Hematopoietic multipotent progenitor cell (in vitro differentiated cells): ENCODE results near the gene SLC34A2. TPM values are rescaled to one million over a fixed set of nuclear protein-coding genes. Genes with fewer than 3 reads are reported as not detected.
"Not testable (repeated sequence)": the region's sequence is repeated elsewhere in the genome, so short reads cannot be mapped to it uniquely, and the experiment has no call there.

Experiments used
- DNase-seq, 3 donors: peaks; one replicate each; pipeline ENCODE4 v3.0.0-alpha.2; 2011 to 2015; ENCODE audit warnings: low read depth in 2 of 3, low spot score in 2 of 3
- total RNA-seq: library from RNA; depleted of rRNA; stranded (reverse); fragments of >200 nt; gene quantifications from one replicate; pipeline ENCODE4 v1.2.3, GENCODE V29; 2012

SLC34A2 gene, protein sequence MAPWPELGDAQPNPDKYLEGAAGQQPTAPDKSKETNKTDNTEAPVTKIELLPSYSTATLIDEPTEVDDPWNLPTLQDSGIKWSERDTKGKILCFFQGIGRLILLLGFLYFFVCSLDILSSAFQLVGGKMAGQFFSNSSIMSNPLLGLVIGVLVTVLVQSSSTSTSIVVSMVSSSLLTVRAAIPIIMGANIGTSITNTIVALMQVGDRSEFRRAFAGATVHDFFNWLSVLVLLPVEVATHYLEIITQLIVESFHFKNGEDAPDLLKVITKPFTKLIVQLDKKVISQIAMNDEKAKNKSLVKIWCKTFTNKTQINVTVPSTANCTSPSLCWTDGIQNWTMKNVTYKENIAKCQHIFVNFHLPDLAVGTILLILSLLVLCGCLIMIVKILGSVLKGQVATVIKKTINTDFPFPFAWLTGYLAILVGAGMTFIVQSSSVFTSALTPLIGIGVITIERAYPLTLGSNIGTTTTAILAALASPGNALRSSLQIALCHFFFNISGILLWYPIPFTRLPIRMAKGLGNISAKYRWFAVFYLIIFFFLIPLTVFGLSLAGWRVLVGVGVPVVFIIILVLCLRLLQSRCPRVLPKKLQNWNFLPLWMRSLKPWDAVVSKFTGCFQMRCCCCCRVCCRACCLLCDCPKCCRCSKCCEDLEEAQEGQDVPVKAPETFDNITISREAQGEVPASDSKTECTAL
- not detected for total RNA-seq

DNA sequence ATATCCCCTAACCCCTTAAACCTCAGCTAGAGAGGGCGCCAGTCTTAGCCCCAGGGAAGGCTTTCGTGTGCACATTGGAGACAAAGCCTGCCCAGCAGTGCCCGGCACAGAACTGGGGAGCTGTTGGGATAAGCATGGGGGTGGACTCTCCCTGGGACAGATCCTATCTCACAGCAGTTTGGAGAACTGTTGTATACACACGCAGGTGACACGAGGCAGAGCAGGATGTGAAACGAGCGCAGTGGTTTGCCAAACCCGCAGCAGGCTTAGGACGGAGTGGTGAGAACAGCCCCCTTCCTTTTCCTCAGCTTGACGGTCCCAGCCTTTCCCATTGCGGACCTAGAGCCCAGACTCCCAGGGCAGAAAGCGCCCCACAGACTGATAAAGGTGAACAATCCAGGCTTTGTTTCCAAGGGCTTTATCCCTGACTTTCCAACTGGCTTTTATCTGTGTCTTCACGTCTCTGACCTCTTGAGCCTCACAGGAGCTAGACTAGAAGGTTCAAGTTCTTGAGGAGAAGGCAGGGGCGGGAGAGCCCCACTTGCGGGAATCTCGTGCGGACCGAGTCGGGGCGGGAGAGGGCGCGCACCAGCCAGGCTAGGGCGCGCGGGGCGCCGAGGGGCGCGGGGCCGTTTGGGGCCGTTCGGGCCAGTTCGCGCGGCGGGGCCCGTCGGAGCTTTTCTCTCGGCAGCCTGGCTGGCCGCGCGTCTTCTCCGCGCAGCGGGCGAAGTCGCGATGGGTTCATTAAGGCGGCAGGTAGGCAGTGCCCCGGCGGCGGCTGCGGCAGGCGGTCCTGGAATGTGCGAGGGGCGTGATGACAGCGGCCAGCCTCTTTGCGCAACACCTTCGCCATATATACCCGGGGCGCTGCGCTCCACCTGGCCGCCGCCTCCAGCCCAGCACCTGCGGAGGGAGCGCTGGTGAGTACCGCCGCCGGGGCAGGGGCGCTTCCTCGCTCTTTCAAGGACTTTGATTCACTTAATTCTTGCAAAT lies at the start of gene SLC34A2:
Gene SLC34A2, plus strand, starts transcription at position 881 of the 993 bp plus-strand sequence. CDS start 6,650 bp downstream, outside the sequence.
- peak in 1 of 3 donors; percentile 1 for DNase-seq

DNA sequence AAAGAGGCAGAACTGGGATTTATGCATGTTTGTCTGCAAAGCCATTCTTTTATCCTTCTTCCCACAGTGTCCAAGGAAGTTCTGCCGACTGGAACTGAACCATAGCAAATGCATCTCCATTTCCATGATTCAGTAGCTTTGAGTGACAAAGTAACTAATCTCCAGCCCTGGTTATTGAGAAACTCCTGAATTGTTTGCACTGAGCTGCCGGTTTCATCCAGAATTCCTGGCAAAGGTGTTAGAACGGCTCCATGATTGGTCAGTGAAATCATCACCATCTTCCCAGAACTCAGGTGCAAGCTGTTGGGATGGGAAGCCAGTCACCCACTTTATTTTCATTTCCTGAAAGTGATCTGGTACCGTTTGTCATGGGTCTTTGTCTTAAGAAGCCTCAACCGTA lies 47.0 kb upstream of the SLC34A2 start:
- no peak for DNase-seq

DNA sequence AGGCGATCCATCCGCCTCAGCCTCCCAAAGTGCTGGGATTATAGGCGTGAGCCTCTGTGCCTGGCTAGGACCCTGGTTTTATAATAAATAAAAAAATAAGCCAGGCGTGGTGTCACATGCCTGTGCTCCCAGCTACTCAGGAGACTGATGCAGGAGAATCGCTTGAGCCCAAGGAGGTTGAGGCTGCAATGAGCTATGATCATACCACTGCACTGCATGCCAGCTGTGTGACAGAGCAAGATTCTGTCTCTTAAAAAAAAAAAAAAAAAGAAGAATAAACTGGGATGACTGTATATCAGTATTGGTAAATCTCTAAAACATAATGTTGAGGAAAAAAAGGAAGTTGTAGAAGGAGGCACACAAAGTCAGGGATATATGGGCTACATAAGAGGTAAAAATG lies 45.7 kb upstream of the SLC34A2 start:
- DNase-seq: no peak

DNA sequence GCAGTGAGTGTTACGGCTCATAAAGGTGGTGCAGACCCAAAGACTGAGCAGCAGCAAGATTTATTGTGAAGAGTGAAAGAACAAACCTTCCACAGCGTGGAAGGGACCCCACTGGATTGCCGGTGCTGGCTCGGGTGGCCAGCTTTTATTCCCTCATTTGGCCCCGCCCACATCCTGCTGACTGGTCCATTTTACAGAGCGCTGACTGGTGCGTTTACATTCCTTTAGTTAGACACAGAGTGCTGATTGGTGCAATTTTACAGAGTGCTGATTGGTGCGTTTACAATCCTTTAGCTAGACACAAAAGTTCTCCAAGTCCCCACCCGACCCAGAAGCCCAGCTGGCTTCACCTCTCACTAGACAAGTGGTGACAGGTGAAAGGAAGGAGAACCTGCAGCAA lies 42.0 kb upstream of the SLC34A2 start:
- not testable (repeated sequence) for DNase-seq

DNA sequence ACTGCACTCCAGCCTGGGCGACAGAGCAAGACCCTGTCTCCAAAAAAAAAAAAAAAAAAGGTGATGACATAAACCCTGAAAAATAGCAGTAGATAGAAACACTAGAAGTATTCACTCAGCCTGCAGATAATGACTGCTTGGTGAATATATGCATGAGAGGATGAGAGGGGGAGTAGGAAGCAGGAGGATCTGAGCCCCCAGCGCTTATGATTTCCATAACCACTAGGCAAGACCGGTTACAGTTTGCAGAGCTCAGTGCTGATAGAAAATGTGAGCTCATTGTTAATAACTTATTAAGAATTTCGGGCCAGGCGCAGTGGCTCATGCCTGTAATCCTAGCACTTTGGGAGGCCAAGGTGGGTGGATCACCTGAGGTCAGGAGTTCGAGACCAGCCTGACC lies 40.8 kb upstream of the SLC34A2 start:
- DNase-seq: no peak

DNA sequence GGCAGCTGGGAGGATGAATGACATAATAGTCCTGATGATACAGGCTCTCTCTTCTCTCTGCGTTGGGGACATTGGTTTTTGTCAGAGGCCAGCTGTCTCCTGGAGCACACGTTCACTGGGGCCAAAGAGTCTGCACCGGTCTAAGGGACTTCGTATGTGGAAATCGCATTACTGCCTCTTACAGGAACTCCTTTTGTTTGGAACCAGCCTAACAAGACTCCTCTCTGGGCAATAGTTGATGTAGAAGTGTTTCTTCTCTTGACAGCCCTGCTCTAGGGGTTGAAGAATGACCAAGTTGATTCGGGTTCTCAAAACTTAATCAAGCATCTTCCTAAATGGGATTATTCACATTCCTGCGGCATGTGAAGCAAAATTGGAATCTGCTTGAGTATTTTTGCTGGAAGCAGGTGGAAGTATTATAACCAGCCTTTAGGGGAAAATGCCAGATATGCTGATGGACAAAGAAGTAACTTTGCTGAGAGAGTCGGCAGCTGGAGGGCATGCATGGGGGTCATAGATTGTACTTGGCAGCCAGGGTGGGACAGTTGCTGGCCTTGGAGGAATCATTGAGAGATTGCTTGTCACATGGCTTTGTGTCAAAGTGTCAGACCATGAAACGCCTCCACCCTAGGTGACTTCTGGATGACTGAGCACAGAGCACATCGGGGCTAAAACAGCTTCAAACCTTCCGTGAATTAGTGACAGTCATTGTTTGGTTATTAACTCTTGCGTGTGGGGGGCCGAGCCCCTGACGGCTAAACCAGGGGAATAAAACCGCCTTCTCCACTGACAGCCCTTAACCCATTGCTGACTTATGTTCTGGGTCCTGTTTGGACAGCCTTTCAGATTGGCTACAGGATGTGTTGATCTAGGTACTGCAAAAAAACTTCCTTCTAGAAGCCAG lies 34.4 kb upstream of the SLC34A2 start:
- DNase-seq: no peak

DNA sequence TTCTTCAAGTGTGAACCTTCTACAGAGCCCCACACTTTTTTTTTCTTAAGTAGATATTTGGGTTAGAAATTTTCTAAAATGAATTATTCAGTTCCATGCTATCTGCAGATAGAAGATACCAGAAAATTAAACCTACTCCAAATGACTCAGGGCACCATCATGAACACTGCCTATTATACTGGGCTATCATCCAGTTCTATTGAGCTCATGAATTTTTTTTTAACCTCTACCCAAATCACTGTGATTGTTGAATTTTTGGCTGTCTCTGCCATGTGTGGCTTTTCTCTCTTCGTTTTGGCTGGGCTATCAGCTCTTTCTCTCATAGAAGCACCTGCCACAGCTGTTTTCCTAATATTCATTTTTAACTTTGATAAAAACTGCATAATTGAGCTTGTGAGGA lies 31.0 kb upstream of the SLC34A2 start:
- no peak for DNase-seq

DNA sequence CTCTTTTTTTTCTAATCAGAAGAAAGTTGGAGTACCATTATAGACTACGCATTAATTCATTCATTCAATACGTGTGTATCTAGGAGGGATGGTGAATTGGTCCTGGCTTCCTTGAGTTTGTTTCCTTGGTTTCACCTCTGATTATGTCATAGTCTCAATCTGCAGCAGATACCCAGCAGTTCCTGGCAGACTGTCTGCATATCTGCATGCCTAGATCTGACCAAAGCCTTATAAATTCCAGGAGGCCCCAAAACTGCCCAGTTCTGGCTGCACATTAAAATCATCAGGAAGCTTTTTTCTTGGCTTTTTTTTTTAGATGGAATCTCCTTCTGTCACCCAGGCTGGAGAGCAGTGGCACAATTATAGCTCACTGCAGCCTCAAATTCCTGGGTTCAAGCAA lies 27.2 kb upstream of the SLC34A2 start:
- no peak for DNase-seq

DNA sequence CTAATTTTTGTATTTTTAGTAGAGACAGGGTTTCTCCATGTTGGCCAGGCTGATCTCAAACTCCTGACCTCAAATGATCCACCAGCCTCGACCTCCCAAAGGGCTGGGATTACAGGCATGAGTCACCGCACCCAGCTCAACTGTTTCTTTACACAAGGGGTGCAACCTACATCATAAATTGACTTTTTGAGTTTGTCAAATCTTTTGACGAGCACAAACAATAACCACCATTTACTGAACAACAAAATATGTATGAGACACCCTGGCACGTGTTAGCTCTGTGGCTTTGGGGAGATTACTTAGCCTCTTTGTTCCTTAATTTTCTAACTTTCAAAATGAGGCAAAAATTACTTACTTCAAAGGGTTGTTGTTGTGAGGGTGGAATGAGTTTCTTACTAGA lies 23.5 kb upstream of the SLC34A2 start:
- DNase-seq: no peak

DNA sequence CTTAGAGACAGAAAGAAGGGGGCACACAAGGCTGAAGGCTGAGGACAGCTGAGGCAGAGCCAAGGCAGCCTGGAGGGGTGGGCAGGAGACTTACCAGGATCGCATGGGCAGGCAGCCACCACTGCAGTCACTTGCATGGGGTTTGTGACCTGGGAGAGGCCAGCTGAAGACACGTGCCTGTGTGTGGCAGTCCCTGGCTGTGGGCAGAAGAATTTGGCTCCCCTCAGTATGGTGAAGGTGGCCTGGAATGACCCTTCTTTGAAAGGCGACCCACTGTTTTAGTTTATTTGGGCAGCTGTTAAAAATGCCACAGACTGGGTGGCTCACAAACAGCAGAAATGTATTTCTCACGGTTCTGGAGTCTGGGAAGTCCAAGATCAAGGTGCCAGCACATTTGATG lies 22.1 kb upstream of the SLC34A2 start:
- no peak for DNase-seq

DNA sequence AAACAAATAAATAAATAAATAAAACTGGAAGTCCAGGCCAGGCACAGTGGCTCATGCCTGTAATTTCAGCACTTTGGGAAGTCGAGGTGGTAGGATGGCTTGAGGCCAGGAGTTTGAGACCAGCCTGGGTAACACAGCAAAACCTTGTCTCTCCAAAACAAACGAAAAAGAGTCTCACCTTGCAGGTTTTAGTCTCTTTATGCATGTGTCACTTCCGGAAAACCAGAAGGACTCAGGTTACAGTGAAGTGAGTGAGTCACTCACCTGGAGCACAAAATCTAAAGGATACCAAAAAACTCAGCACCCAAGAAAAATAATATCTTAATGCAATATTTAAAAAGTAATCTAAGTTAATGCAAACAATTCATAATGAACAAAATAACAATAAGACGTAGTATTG lies 20.1 kb upstream of the SLC34A2 start:
- DNase-seq: no peak

DNA sequence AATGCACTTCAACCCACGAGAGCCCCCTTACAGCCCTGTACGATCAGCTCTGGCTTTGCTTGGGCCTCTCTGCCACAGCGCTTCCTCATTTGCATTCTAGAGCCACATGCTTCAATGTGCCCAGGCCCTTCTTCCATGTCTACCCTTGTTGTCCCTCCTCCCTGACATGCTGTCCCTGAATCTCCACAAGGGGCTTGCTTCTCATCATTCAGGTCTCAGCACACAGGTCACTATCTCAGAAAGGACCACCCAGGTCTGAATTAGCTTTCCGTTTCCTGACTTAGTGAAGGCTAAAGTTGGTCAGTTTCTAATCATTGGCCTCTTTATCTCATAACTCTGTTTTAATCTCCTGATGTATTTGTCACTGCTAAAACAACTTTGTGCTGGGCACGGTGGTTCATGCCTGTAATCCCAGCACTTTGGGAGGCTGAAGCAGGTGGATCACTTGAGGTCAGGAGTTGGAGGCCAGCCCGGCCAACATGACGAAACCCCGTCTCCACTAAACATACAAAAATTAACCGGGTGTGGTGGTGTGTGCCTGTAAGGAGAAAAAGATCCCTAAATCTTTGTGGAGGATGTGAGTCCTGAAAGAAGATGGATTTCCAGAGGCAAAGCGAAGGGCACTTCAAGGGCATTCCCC lies 17.9 kb upstream of the SLC34A2 start:
- no peak for DNase-seq

DNA sequence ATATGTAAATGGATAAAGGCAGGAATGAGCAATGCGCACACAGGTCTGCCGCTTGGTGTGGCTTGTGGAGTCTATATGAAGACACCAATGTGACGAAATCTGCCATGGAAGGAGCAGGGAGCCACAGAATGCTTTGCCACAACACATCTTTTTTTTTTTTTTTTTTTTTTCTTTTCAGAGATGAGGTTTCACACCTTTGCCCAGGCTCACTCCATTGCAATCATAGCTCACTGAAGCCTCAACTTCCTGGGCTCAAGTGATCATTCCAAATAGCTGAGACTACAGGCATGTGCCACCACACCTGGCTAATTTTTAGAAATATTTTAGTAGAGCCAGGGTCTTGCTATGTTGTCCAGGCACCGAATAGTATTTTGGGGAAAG lies 17.4 kb upstream of the SLC34A2 start:
- no peak for DNase-seq

DNA sequence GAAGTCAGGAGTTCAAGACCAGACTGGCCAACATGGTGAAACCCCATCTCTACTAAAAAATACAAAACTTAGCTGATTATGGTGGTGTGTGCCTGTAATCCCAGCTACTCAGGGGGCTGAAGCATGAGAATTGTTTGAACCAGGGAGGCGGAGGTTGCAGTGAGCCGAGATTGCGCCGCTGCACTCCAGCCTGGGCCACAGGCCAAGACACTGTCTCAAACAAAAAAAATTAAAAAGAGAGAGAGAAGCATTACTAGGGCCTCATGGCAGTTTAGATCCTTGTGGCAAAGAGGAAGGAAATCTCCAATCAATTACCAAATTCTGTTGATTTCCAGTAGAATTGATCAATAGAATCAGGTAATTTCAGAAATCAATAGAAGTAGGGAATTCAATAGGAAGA lies 16.8 kb upstream of the SLC34A2 start:
- DNase-seq: no peak

DNA sequence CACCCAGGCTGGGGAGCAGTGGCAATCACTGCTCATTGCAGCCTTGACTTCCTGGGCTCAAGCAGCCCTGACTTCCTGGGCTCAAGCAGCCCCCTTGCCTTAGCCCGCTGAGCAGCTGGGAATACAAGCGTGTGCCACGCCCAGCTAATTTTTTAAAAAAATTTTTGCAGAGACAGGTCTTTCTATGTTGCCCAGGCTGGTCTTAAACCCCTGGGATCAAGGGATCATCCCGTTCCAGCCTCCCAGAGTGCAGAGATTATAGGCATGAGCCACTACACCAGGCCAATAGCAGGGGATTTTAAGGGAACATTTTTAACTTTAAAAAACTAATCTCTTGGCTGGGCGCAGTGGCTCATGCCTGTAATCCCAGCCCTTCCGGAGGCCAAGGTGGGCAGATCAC lies 5.3 kb upstream of the SLC34A2 start:
- no peak for DNase-seq

DNA sequence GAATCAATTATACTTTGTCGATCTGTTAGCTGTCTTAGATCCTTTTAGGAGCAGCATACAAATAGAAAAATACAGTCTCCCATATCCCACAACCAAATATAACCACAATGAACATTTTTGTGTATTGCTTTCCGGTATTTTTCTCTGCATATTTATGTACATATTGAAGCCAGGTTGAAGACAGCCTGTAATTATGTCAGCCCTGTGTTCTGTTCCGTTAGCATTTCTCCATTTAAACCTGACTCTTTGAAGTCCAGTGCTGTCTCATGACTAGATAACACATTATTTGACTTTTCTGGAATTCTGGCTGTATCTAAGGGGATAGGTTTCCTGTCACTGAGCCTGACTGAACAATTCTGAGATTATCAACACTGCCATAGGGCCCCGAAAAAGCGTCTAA lies 4.0 kb upstream of the SLC34A2 start:
- no peak for DNase-seq

DNA sequence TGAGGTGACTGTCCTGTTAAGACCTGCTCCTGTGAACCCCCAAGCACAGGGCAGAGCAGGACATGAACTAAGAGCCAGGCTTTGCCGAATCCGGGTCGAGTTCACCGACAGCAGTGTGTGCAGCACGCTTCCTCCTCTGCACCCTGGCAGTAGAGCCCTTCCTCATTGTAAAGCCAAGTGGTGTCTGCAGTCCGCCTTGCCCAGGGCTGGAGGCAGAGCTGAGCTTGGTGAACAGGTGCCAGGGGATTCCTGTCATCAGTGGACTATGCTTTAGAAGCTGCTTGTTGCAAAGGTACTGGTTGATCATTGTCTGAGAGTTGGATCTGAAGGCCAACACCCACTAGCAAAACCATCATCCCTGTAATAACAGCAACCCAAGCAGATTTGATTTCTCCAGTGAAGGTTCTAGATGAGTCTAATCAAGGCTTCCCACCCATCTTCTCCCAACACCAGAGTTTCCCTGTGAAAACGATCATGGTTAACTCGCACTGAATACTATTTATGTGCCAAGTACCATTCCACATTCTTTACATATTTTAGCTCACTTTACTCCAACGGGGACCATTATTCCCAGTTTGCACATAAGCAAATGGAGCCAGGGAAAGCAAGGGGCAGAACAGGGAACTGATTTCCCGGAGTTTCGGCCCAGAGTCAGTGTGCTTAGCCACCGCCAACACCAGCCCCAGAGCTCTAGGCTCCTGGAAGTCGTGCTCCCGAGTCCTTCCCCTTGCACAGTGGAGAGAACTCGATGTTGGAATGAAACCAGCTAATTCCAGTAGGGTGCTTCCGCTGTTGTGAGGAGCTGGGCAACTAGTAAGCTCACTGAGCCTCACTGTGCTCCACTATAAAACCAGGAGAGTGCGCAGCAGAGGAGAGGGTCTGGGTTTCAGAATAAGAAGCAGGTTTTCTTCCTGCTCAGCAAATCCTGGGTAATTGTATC lies 1.4 kb upstream of the SLC34A2 start:
- no peak for DNase-seq

DNA sequence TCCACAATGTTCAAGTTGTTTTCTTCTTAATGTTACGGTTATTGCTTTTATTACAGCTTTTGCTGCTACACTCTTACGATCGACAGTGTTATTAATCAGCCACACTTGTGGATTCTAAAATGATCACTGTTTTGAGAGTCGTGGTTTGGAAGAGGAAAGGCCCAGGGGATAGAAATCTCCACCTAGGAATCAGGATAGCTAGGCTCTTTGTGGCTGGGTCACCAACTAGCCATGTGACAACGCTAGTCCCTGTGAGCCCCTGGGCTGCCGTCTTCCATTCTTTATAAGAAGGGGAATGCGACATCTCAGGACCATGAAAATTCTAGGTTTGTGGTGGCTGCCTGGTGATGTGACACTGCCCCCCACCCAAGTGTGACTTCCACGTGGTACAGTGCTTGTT lies 380 bp downstream of the SLC34A2 start:
- DNase-seq: no peak
